ENCODE measurements around the gene TIMM17B.

DNA sequence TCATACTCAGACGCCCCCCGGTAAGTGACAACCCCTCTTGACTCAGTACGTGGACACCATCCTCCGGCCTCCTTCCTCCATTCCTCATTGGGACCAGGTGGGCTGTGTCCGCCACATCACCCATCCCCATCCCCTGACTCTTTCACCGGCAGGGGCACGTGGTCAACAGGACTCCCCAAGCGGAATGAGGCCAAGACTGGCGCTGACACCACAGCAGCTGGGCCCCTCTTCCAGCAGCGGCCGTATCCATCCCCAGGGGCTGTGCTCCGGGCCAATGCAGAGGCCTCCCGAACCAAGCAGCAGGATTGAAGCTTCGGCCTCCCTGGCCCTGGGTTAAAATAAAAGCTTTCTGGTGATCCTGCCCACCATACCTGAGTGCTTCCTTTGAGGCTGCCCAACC, 5.2 kb upstream of the TIMM17B start:
- TF ChIP-seq, protein P1, sequence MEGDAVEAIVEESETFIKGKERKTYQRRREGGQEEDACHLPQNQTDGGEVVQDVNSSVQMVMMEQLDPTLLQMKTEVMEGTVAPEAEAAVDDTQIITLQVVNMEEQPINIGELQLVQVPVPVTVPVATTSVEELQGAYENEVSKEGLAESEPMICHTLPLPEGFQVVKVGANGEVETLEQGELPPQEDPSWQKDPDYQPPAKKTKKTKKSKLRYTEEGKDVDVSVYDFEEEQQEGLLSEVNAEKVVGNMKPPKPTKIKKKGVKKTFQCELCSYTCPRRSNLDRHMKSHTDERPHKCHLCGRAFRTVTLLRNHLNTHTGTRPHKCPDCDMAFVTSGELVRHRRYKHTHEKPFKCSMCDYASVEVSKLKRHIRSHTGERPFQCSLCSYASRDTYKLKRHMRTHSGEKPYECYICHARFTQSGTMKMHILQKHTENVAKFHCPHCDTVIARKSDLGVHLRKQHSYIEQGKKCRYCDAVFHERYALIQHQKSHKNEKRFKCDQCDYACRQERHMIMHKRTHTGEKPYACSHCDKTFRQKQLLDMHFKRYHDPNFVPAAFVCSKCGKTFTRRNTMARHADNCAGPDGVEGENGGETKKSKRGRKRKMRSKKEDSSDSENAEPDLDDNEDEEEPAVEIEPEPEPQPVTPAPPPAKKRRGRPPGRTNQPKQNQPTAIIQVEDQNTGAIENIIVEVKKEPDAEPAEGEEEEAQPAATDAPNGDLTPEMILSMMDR (IDR thresholded peaks at IDR 0.05): no peak
- no peak for TF ChIP-seq ZFX (IDR thresholded peaks at IDR 0.05; ENCODE audit: borderline replicate concordance)

Data from 22Rv1 (cell line).